ENCODE results near the gene SLC35A1.

- no peak for TF ChIP-seq MXI1 (conservative IDR thresholded peaks at IDR 0.05; ENCODE audit: poor library complexity, severe bottlenecking)
- no peak for TF ChIP-seq CTCF (IDR thresholded peaks at IDR 0.05; ENCODE audit: poor library complexity, severe bottlenecking)
- no peak for TF ChIP-seq POLR2AphosphoS5 (IDR thresholded peaks at IDR 0.05)
- TF ChIP-seq REST (IDR thresholded peaks at IDR 0.05; ENCODE audit: borderline replicate concordance) = no peak
- TF ChIP-seq TAF1 (IDR thresholded peaks at IDR 0.05; ENCODE audit: low read depth) = no peak
- no peak for TF ChIP-seq EZH2 (IDR thresholded peaks at IDR 0.05; ENCODE audit: borderline replicate concordance, insufficient read depth, low read length, poor library complexity, severe bottlenecking)
- TF ChIP-seq EP300 (conservative IDR thresholded peaks at IDR 0.05; ENCODE audit: poor library complexity, severe bottlenecking) = no peak
- no peak for TF ChIP-seq SMC3 (conservative IDR thresholded peaks at IDR 0.05; ENCODE audit: poor library complexity)
- no peak for TF ChIP-seq RAD21 (conservative IDR thresholded peaks at IDR 0.05)
These were observed 29.2 kb downstream of the SLC35A1 start for GRCh38 chr6:87501809-87502572.
